Suprapubic skin (tissue), 4 donors: ENCODE results near the gene SLCO4A1. TPM values are rescaled to one million over a fixed set of nuclear protein-coding genes. Genes with fewer than 3 reads are reported as not detected.
"Not testable (repeated sequence)": the region's sequence is repeated elsewhere in the genome, so short reads cannot be mapped to it uniquely, and the experiment has no call there.

Experiments
- DNase-seq, 2 donors: peaks; one replicate each; pipeline ENCODE4 v3.0.0-alpha.2; 2019; ENCODE audit warnings: low spot score in 2 of 2
- H3K27ac ChIP-seq: fragments of 200-600 bp; sonication (generic); one replicate; pipeline ENCODE4 v1.5.1; 2019
- H3K27me3 ChIP-seq: fragments of 200-600 bp; sonication (generic); one replicate; pipeline ENCODE4 v1.5.1; 2019
- H3K36me3 ChIP-seq: fragments of 200-600 bp; sonication (generic); one replicate; pipeline ENCODE4 v1.5.1; 2019
- H3K4me1 ChIP-seq: fragments of 200-600 bp; sonication (generic); one replicate; pipeline ENCODE4 v1.5.1; 2019
- H3K4me3 ChIP-seq: fragments of 200-600 bp; sonication (generic); one replicate; pipeline ENCODE4 v1.5.1; 2019; ENCODE audit warnings: mild to moderate bottlenecking
- H3K9me3 ChIP-seq: fragments of 200-600 bp; sonication (generic); one replicate; pipeline ENCODE4 v1.5.1; 2019
- CTCF ChIP-seq, 2 donors: fragments of 200-600 bp in 1 of 2; fragments of 450-650 bp in 1 of 2; sonication (generic) in 1 of 2; IDR thresholded peaks; one replicate each; pipeline ENCODE4 v1.5.1; 2016 to 2019; ENCODE audit warnings: antibody characterized with exemption in 2 of 2, mild to moderate bottlenecking in 1 of 2, moderate library complexity in 1 of 2
- EP300 ChIP-seq: sonication (generic); formaldehyde crosslinking; IDR thresholded peaks from one replicate; pipeline ENCODE4 v1.6.1; 2017; ENCODE audit warnings: antibody characterized with exemption
- POLR2A ChIP-seq, 2 donors: fragments of 450-650 bp; IDR thresholded peaks; one replicate each; pipeline ENCODE4 v1.6.1; 2017; ENCODE audit warnings: antibody characterized with exemption in 2 of 2, mild to moderate bottlenecking in 2 of 2, moderate library complexity in 2 of 2
- POLR2AphosphoS5 ChIP-seq, 3 donors: sonication (generic); formaldehyde crosslinking; IDR thresholded peaks; one replicate each; pipeline ENCODE4 v1.6.1; 2017; ENCODE audit warnings: antibody characterized with exemption in 3 of 3
- WGBS: methylation state at CpG from one replicate; pipeline ENCODE4 v1.1.5; 2018; 5-methylcytosine and 5-hydroxymethylcytosine counted together
- total RNA-seq, 4 donors: library from RNA; depleted of rRNA; stranded (reverse); fragments of >200 nt; gene quantifications; one replicate each; pipeline ENCODE4 v1.1.0, GENCODE V29; 2016

SLCO4A1 gene
- total RNA-seq, 4 donors from 2014 or later: 50.2 to 59.1 (median 52.7) TPM

DNA sequence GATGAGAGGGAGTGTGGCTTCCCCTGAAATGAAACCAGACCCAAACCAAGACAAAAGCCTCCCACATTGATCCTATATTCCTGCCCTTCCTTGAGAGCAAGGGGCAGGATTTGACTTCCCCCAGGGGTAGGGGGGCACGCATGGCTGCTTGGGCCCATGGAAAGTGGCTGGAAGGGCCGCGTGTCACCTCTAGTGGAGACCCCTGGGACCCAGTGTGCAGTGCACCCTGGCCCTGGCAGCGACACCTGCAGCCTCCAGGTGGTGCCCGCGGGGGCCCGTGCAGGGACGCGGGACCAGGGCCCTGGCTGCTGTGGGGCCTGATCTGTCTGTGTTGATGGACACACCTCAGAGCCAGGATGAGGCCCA is 18.0 kb upstream of the SLCO4A1 start:
- DNase-seq: no peak
- 75% methylated on average over 3 of the region's 9 CpGs for WGBS
- H3K36me3 ChIP-seq: no peaks in the 10 kb centered on the region
- no peaks in the 10 kb centered on the region for H3K9me3 ChIP-seq
- H3K4me1 ChIP-seq: peaks cover 51% of the 10 kb centered on the region
- peak overlapping the region; percentile 92 for H3K27ac ChIP-seq
- peak overlapping the region; percentile 12 for H3K4me3 ChIP-seq
- TF ChIP-seq POLR2A (IDR thresholded peaks at IDR 0.05) (no peak), POLR2AphosphoS5 (IDR thresholded peaks at IDR 0.05) (no peak), CTCF (IDR thresholded peaks at IDR 0.05) (no peak), EP300 (no peak)
- peaks cover 5% of the 10 kb centered on the region for H3K27me3 ChIP-seq

- H3K4me1 ChIP-seq: peaks cover 51% of the 10 kb centered on the region
- H3K27ac ChIP-seq: peak overlapping the region; percentile 92
- TF ChIP-seq CTCF (IDR thresholded peaks at IDR 0.05) (no peak), POLR2AphosphoS5 (IDR thresholded peaks at IDR 0.05) (no peak), POLR2A (IDR thresholded peaks at IDR 0.05) (peak in 1 of 2 donors; percentile 61)
- whole genome bisulfite sequencing: 80% methylated on average over 31 of the region's 32 CpGs
- no peak overlapping the region for H3K4me3 ChIP-seq
- H3K9me3 ChIP-seq: no peaks in the 10 kb centered on the region
- peaks cover 5% of the 10 kb centered on the region for H3K27me3 ChIP-seq
- no peaks in the 10 kb centered on the region for H3K36me3 ChIP-seq
- no peak for DNase-seq
These were observed 17.4 kb upstream of the SLCO4A1 start for GRCh38 chr20:62624719-62625453.

DNA sequence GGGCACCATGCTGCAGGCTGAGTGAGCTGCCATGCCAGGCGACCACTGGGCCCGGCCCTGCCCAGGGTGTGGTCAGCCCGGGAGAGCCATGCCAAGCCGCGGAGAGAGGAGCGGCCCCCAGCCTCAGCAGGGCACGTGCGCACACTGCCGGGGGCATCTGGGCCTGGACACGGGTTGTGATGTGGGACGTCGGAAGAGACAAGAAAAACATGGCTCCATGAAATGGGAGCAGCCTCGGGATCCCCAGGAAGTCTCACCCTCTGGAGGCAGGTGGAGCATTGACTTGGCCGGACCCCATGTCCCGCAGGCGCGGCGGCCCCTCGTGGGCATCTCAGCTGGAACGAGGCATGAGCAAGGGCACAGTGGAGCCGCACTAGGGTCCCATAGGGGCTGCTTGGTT is 16.8 kb upstream of the SLCO4A1 start:
- peaks cover 51% of the 10 kb centered on the region for H3K4me1 ChIP-seq
- H3K36me3 ChIP-seq: no peaks in the 10 kb centered on the region
- WGBS: 85% methylated on average over 17 of the region's 21 CpGs
- H3K27me3 ChIP-seq: peaks cover 5% of the 10 kb centered on the region
- H3K4me3 ChIP-seq: no peak overlapping the region
- DNase-seq: no peak
- no peaks in the 10 kb centered on the region for H3K9me3 ChIP-seq
- no peak overlapping the region for H3K27ac ChIP-seq
- no peak for TF ChIP-seq POLR2A (IDR thresholded peaks at IDR 0.05)
- no peak for TF ChIP-seq CTCF (IDR thresholded peaks at IDR 0.05)
- TF ChIP-seq EP300: no peak

- DNase-seq: no peak
- H3K27ac ChIP-seq: no peak overlapping the region
- no peaks in the 10 kb centered on the region for H3K36me3 ChIP-seq
- H3K27me3 ChIP-seq: peaks cover 9% of the 10 kb centered on the region
- H3K9me3 ChIP-seq: no peaks in the 10 kb centered on the region
- 78% methylated on average over 3 of the region's 20 CpGs for WGBS
- TF ChIP-seq POLR2A (IDR thresholded peaks at IDR 0.05) (no peak), CTCF (IDR thresholded peaks at IDR 0.05) (no peak)
- H3K4me3 ChIP-seq: no peak overlapping the region
- peaks cover 51% of the 10 kb centered on the region for H3K4me1 ChIP-seq
These were observed 16.3 kb upstream of the SLCO4A1 start for GRCh38 chr20:62625921-62626547.

GRCh38 chr20:62627425-62627824 is 14.9 kb upstream of the SLCO4A1 start:
- H3K9me3 ChIP-seq, H3K4me3 ChIP-seq, H3K27ac ChIP-seq, DNase-seq, H3K36me3 ChIP-seq: not testable (repeated sequence)
- Histone ChIP-seq H3K27me3 (peaks cover 13% of the 10 kb centered on the region), H3K4me1 (peaks cover 38% of the 10 kb centered on the region)
- WGBS: 91% methylated on average over 1 of the region's 1 CpG
